Fibroblast of villous mesenchyme (primary cell): ENCODE data around the gene EGFLAM. TPM values are rescaled to one million over a fixed set of nuclear protein-coding genes. Genes with fewer than 3 reads are reported as not detected.

Experiments used
- DNase-seq: peaks from one replicate; pipeline ENCODE4 v3.0.0-alpha.2; 2010; ENCODE audit warnings: low read depth
- H3K4me3 ChIP-seq: 2 replicates; pipeline ENCODE4 v1.5.1; 2011; ENCODE audit warnings: low read depth, mild to moderate bottlenecking, low read length
- CTCF ChIP-seq: IDR thresholded peaks from 2 replicates; pipeline ENCODE4 v1.5.1; 2012; ENCODE audit warnings: low read depth, mild to moderate bottlenecking, low read length; ENCODE audit not compliant: insufficient read depth
- total RNA-seq: library from RNA; depleted of rRNA; stranded (reverse); fragments of >200 nt; gene quantifications from 2 replicates; pipeline ENCODE4 v1.2.3, GENCODE V29; 2012

Gene EGFLAM
- total RNA-seq, 1 donor, result 3.0 TPM

GRCh38 chr5:38450627-38451026 is 192.3 kb downstream of the EGFLAM start:
- H3K4me3 ChIP-seq, result no peak overlapping the region
- no peak for DNase-seq
- no peak for TF ChIP-seq CTCF

- H3K4me3 ChIP-seq, result no peak overlapping the region
- DNase-seq, result no peak
- no peak for TF ChIP-seq CTCF
Measured at GRCh38 chr5:38451074-38451725, 192.8 kb downstream of the EGFLAM start.

GRCh38 chr5:38452201-38452600 is 193.8 kb downstream of the EGFLAM start:
- no peak for TF ChIP-seq CTCF
- H3K4me3 ChIP-seq, result no peak overlapping the region
- no peak for DNase-seq

GRCh38 chr5:38453506-38453905 is 195.1 kb downstream of the EGFLAM start:
- no peak overlapping the region for H3K4me3 ChIP-seq
- TF ChIP-seq CTCF, result no peak
- DNase-seq, result no peak

- no peak overlapping the region for H3K4me3 ChIP-seq
- no peak for DNase-seq
- TF ChIP-seq CTCF, result no peak
Measured at GRCh38 chr5:38453921-38454320, 195.6 kb downstream of the EGFLAM start.

- TF ChIP-seq CTCF, result no peak
- no peak for DNase-seq
- no peak overlapping the region for H3K4me3 ChIP-seq
Measured at GRCh38 chr5:38455796-38456330, 197.5 kb downstream of the EGFLAM start.
